Measurements from ENCODE around the gene ILK.

ILK gene

DNA sequence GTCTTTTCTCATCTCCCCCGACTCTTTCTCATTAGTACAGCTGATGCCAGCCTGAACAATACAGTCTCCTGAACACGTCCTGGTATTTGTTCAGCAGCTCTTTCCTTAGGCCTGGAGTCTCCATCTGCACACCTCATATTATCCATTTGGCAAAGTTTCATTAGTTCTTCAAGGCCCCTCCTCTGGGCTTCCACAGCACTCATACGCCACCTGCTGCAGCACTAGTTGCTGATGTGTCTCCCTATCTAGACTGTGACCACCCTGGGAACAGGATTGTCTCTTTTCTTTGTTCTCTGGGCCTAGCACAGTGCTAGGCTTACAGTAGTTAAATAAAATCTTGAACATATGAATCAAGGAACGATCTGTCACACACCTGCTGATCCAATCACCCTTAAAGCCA, 34.9 kb downstream of the ILK start:
- no peak for DNase-seq

DNA sequence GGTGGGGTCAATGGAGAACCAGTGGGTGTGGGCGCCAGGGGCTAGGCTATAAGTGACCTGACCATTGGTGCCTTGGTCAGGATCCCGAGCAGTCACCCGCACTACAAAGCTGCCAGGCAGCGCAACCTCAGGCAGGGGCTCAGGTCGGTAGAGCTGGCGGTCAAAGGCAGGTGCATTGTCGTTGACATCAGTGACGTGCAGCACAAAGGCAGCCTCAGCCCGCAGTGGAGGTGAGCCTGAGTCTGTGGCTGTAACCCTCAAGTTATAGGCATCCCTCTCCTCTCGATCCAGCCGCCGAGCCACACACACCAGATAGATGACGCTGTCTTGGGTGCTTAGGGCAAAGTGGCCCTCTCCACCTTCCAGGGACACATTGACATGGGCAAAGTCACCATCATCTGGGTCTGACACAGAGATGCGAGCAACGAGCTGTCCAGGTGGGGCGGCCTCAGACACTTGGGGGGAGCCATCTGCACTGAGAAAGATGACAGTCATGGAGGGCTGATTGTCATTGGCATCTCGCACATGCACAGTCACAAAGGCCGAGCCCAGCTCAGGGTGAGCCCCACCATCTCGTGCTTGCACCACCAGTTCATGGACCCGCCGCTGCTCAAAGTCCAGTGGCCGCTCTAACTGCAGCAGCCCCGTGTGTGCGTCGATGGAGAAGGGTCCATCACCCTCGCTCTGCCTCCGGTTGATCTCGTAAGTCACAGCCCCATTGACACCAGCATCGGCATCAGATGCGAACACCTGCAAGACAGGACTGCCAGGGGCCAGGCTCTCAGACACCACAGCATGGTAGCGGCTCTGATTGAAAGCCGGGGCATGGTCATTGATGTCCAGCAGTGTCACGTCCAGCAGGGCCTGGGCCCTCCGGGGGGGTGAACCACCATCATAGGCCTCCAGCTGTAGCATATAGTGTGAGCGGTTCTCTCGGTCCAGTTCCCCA, 36.7 kb downstream of the ILK start:
- DNase-seq = no peak

DNA sequence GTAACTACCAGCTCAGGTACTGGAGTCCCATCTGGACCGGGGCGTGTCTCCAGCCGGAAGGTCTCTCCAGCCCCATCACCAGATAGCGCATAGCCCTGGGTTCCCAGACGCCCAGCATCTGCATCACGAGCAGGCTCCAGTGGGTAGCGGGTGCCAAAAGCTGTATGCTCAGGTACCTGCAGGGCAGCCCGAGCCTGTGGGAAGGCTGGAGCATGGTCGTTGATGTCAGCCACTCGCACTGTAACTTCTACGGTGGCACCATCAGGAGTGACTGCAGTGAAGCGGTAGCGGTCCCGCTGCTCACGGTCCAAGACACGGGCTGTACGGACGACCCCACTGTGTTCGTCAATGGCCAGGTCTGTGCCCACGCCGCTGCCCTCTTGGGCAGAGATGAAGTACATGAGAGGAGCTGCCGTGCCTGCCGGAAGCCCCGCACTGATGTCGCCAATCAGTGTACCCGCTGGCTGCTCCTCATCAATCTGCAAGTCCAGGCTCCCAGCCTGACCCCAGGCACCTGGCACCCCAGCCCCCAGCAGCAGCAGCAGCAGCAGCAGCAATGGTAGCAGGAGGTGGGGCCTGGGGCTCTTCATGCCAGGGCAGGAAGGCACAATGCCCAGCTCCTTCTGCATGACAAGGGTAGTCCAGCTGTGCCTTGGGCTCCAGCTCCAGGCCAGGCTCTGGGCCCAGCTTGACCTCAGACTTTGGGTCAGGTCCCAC, 37.6 kb downstream of the ILK start:
- DNase-seq = no peak

- DNase-seq = no peak
These were observed 39.4 kb downstream of the ILK start for GRCh38 chr11:6642957-6643356.

DNA sequence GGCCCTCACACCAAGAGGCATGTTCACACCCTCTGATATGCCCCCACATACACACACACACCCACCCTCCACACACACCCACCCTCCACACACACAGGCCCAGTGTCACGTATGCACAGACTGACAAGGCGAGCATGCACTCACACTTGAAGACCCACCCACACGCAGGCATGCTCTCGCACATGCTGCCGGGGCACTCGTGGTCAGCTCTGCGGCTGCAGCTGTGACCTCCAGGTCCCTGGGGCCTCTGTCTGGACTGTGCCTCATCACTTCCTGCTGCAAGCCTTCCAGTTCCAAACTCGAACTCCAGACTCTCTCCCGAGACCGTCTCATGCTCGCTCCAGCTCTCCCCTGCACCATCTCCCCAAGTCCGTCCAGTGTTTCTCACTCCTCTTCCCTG, 42.5 kb downstream of the ILK start:
- DNase-seq = no peak

- no peak for DNase-seq
These were observed 43.0 kb downstream of the ILK start for GRCh38 chr11:6646576-6646917.

GRCh38 chr11:6646918-6647679, 43.5 kb downstream of the ILK start:
- DNase-seq = no peak

DNA sequence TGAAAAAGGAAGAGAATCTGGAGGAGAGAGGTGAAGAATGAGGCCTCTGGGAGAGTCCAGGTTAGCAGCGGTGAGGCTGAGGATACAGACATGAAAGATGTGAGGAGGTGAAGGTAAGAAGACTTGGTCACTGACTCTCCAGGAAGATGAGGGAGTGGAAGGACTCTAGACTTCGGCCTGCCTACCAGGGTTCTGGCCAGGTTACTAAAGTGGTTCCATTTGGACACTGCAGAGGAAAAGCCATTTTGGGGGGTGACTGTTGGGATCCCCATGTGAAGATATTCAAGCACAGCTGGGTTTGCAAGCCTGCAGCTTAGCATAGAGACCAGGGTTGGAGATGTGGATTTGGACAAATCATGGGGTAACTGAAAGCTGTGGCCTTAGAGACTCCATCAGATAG, 44.3 kb downstream of the ILK start:
- DNase-seq = no peak

- no peak for DNase-seq
These were observed 44.9 kb downstream of the ILK start for GRCh38 chr11:6648501-6648900.

- DNase-seq = no peak
These were observed 46.5 kb downstream of the ILK start for GRCh38 chr11:6650104-6650503.

GRCh38 chr11:6650980-6651379, 47.4 kb downstream of the ILK start:
- DNase-seq = peak; percentile 59

- DNase-seq = no peak
These were observed 48.6 kb downstream of the ILK start for GRCh38 chr11:6652182-6652581.

DNA sequence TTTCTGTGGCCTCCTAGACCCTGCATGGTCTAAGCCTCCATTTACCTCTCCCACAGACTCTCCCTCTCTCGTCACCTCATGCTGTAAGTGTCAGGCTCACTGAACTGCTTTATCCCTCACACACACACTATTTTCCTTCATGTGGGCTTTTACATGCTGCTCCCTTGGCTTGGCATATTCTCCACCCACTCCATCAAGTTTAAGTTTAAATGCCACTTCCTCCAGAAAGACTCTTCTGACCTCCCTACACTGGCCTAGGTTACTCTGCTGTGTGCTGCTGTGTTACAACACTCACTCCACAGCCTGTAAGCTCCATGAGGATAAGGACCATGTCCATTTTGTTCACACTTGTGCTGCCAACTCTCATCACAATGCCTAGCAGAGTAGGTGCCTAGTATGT, 49.5 kb downstream of the ILK start:
- DNase-seq = no peak

GRCh38 chr11:6653656-6654055, 50.1 kb downstream of the ILK start:
- no peak for DNase-seq

GRCh38 chr11:6654281-6655019, 50.9 kb downstream of the ILK start:
- no peak for DNase-seq

DNA sequence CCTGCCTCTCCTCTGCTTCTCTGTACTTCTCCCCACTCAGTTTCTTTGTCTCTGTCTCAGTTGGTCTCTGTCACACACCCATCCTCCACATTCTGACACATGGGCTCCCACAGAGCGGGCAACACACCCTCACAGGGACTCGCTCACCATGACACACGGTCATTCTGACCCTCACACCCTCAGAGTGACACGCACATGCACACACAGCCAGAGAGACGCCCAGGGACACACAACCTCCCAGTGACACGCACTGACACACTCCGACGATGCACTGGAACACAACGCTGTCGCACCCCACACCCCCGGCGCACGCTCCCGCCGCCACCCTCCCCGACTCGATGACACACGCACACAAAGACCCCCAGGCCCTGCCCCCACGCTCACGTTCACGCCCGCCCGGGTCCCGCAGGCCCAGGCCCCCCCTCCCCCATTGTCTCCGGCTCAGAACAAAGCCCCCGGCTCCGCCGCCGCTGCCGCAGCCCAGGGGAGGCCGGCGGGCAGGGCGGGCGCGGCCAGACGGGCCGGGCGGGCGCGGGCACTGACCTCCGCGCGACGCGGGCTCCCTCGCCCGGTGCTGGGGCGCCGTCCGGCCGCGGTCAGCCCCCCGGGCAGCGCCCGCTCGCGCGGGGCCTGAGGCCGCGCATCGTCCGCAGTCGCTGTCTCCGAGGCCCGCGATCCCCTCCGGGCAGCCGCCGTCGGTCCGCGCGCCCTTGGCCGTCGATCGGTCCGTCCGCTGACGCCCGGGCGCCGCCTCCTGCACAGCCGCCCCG, 51.6 kb downstream of the ILK start:
- peak; percentile 50 for DNase-seq

DNA sequence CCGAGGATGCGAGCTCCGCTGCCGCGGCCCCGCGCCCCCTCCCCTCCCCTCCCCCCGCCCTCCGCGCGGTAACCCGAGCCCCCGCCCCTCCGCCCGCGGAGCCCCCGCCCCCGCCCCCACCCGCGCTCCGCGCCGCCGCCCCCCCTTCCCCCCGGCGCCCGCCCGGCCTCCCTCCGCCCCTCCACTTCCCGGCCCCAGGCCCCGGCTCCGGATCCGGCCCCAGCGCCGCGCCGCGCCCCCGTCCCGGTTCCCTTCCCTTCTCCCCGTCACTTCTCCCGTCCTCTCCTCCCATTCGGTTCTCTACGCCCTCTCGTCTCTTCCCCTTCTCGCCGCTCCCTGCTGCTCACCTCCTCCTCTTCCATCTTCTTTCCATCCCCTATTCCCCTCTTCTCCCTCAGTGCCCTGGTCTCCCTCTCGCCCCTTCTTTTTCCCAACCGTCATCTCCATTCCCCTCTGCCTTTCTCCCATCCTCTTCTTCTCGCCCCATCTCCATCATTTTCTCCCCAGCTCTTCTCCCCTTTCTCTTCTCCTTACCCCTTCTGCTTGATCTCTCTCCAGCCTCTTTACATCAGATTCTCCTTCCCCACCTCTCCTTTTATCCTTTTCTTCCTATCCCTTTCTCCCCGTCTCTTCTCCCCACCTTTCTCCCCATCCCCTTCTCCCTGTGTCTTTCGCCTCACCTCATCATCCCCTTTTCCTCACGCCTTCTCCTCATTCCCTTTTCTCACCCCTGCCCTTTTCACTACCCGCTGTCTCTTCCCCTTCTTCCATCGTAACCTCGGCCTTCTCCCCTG, 52.4 kb downstream of the ILK start, which contains the start of gene DCHS1:
Gene DCHS1, minus strand, starts transcription at position 20 of the 794 bp plus-strand sequence. CDS start 14,196 bp downstream, outside the sequence.
- DNase-seq = no peak

DNA sequence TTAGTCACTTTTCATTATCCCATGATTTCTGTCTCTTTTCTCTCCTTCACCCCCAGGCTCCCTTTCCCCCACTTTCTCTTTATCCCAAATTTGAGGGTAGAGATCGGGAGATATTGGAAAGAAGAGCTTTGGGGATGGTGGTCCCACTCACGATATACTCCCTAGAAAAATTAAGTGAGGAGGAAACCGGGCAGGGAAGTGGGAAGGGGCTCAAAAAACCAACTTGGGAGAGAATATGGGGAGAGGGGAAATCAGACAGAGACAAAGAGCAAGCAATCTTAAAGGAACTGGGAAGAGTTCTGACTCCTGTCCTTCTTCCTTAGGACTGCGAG, 53.0 kb downstream of the ILK start:
- no peak for DNase-seq

GRCh38 chr11:6656936-6657335, 53.4 kb downstream of the ILK start:
- no peak for DNase-seq

- DNase-seq = no peak
These were observed 53.8 kb downstream of the ILK start for GRCh38 chr11:6657346-6657745.

DNA sequence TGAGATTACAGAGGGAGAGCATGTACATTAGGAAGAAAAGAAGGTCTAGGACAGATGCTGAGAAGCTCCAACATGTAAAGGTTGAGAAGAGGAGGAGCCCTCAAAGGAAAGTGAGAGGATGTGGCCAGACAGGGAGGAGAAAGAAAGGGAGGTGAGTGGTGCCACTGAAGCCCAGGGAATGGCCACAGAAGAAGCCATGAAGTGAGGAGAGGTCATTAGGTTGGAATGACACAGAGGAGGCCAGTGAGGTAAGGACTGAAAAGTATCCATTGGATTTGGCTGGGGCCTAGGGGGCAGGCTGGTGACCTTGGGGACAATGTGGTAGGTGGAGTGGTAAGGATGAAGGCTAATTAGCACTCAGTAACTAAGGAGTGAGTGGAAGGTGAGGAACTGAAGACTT, 55.1 kb downstream of the ILK start:
- no peak for DNase-seq
